Adrenal gland (tissue), 12 donors: Measurements from ENCODE around the gene TRMT10A. TPM values are rescaled to one million over a fixed set of nuclear protein-coding genes. Genes with fewer than 3 reads are reported as not detected.

Experiments
- DNase-seq, 7 donors: peaks; one replicate each; pipeline ENCODE4 v3.0.0-alpha.2; 2019 to 2020
- H3K27ac ChIP-seq, 5 donors: fragments of 200-600 bp; sonication (generic) in 4 of 5; 1 replicate in 3 of 5; 2 replicates in 2 of 5; pipeline versions ENCODE4 v1.5.1 to v1.8.0; 2016 to 2020; ENCODE audit warnings: mild to moderate bottlenecking in 1 of 5
- H3K27me3 ChIP-seq: fragments of 200-600 bp; 2 replicates; pipeline ENCODE4 v1.8.0; 2021
- H3K36me3 ChIP-seq, 2 donors: fragments of 200-600 bp; replicated peaks in 1 of 2; 1 replicate in 1 of 2; 2 replicates in 1 of 2; pipeline versions ENCODE4 v1.5.1 to v1.8.0; 2018 to 2022
- H3K4me1 ChIP-seq, 2 donors: fragments of 200-600 bp; replicated peaks in 1 of 2; 1 replicate in 1 of 2; 2 replicates in 1 of 2; pipeline versions ENCODE4 v1.5.1 to v1.8.0; 2018 to 2021
- H3K4me3 ChIP-seq, 4 donors: fragments of 200-600 bp; sonication (generic) in 3 of 4; one replicate each; pipeline ENCODE4 v1.5.1; 2016 to 2018
- H3K9me3 ChIP-seq, 3 donors: fragments of 200-600 bp; sonication (generic) in 1 of 3; replicated peaks in 1 of 3; 1 replicate in 2 of 3; 2 replicates in 1 of 3; pipeline versions ENCODE4 v1.5.1 to v1.8.0; 2016 to 2021
- POLR2A ChIP-seq, 2 donors: fragments of 450-650 bp; IDR thresholded peaks; one replicate each; pipeline ENCODE4 v1.6.1; 2017; ENCODE audit warnings: antibody characterized with exemption in 2 of 2, mild to moderate bottlenecking in 2 of 2, moderate library complexity in 1 of 2
- WGBS, 4 donors: extraction: QIAGEN DNeasy Blood & Tissue Kit in 2 of 4; methylation state at CpG; one replicate each; pipeline versions ENCODE4 v1.1.5 to v1.1.7; 2013 to 2017; 5-methylcytosine and 5-hydroxymethylcytosine counted together
- intact Hi-C, 2 donors: fragments of 100-400 bp; cut with DNase I; formaldehyde crosslinking; loops; one replicate each; pipeline versions ENCODE4 v1.14.1 to v1.15.0; 2022 to 2023
- polyA plus RNA-seq, 3 donors: library from polyadenylated mRNA; stranded (reverse); fragments of 200-250 nt in 2 of 3; fragments of 350-450 nt in 1 of 3; fragmentation: Illumina TruSeq in 1 of 3; extraction: RNeasy Lipid Tissue Mini Kit (QIAGEN cat#74804) in 1 of 3; gene quantifications; one replicate each; pipeline ENCODE4 v1.2.3, GENCODE V29; 2013 to 2014
- total RNA-seq, 9 donors: library from RNA; depleted of rRNA in 4 of 9; stranded (reverse); fragments of >200 nt in 4 of 9; fragments of 120-200 nt in 1 of 9; fragmentation: NEBNext Ultra II Directional in 1 of 9; extraction: Animal tissue kit (Norgen Biotek cat#: 25700) in 1 of 9; gene quantifications; one replicate each; pipeline versions ENCODE4 v1.1.0 to v1.2.4, GENCODE V29; 2013 to 2023
- TF ChIP-seq, protein P1 (sequence below), 6 experiments: fragments of 450-650 bp in 4 of 6; fragments of 200-600 bp in 2 of 6; sonication (generic) in 1 of 6; IDR thresholded peaks; 1 replicate in 5 of 6; 2 replicates in 1 of 6; pipeline versions ENCODE4 v1.5.1 to v1.8.0; 2016 to 2021; ENCODE audit warnings: antibody characterized with exemption in 6 of 6, mild to moderate bottlenecking in 2 of 6, moderate library complexity in 1 of 6
- donor health status: healthy with polysubstance abuse.
- donor health status: Bipolar disorder and iron deficiency.
- donor health status: DM: yes; HTN: yes; CAD: no.
- donor health status: DM: no; HTN: no; CAD: no.
- donor health status: DM: no; HTN: no; CAD: no.
- donor health status: DM: yes; HTN: yes; CAD: no.

Gene TRMT10A
- total and polyA plus RNA-seq, 12 donors: 2.1 to 20.4 (median 5.3) TPM

DNA sequence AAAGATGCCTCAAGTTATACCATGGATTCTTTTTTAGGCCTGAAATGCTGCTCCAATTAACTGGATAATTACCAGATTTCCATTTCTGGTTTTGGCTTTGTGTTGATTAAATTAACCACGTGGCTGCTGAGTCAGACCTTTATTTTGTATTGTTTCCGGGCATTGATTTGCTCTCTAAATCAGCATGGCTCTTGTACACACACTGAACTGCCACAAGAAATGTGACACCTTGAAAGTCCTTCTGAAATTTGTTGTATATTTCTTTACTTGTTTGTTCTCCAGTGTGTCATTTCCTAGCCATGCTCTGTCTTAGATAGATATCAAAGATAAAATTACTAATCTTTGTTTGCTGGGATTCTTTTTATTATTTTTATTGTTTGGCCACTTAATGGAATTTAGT, 22.5 kb upstream of the TRMT10A start:
- Histone ChIP-seq H3K27me3 (no peaks in the 10 kb centered on the region), H3K4me1 (no peaks in the 10 kb centered on the region), H3K9me3 (no peaks in the 10 kb centered on the region), H3K4me3 (no peak overlapping the region), H3K36me3 (no peaks in the 10 kb centered on the region), H3K27ac (no peak overlapping the region)
- DNase-seq: no peak
- intact Hi-C loops: no loop called here
- WGBS, 4 donors: 53 to 68% (median 58%) methylated on average over 2 of the region's 2 CpGs
- no peak for TF ChIP-seq POLR2A (IDR thresholded peaks at IDR 0.05)
- TF ChIP-seq, protein P1, sequence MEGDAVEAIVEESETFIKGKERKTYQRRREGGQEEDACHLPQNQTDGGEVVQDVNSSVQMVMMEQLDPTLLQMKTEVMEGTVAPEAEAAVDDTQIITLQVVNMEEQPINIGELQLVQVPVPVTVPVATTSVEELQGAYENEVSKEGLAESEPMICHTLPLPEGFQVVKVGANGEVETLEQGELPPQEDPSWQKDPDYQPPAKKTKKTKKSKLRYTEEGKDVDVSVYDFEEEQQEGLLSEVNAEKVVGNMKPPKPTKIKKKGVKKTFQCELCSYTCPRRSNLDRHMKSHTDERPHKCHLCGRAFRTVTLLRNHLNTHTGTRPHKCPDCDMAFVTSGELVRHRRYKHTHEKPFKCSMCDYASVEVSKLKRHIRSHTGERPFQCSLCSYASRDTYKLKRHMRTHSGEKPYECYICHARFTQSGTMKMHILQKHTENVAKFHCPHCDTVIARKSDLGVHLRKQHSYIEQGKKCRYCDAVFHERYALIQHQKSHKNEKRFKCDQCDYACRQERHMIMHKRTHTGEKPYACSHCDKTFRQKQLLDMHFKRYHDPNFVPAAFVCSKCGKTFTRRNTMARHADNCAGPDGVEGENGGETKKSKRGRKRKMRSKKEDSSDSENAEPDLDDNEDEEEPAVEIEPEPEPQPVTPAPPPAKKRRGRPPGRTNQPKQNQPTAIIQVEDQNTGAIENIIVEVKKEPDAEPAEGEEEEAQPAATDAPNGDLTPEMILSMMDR (IDR thresholded peaks at IDR 0.05): no peak

DNA sequence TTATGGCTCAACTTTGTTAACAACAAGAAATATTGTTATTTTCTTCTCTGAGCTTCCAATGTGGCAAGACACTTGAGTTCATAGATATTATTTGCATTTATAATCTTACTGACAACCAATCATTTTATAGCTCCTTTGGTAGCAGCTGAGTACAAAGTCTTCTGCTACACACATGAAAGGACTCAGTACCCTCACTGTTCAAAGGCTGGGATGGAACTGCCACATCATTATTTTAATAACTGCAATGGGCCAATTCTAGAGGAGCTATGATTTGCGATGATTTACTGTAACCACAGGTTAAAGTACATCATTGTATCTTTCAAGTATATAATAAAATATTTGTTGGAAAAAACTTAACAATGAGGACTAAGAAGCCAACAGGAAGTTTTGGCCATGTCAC, 21.7 kb upstream of the TRMT10A start:
- TF ChIP-seq, protein P1 (IDR thresholded peaks at IDR 0.05): no peak
- no peak for TF ChIP-seq POLR2A (IDR thresholded peaks at IDR 0.05)
- intact Hi-C loops: no loop called here
- Histone ChIP-seq H3K27ac (no peak overlapping the region), H3K9me3 (no peaks in the 10 kb centered on the region), H3K4me1 (no peaks in the 10 kb centered on the region), H3K27me3 (no peaks in the 10 kb centered on the region), H3K4me3 (no peak overlapping the region), H3K36me3 (no peaks in the 10 kb centered on the region)
- no peak for DNase-seq
- 90 to 97% (median 95%) methylated on average over 1 of the region's 1 CpG for WGBS, 4 donors

DNA sequence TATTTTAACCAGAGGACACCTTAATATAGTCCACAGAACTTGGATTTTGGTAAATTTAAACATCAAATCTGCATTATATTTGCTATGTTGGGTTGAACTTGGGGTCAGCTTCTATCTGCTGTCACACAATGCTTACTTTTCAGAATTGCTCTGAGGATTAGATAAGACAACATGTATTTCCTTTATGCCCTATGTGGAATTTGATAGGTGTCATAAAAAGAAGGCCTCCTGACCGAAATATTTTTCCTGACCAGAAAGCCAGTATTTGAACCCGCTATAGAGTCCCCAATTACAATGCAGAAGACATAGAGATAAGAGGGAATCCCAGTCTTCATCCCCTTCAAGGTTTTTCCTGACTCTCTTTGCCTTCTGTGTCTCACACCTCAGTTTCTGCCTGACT, 14.9 kb upstream of the TRMT10A start:
- H3K27ac ChIP-seq: no peak overlapping the region
- no peaks in the 10 kb centered on the region for H3K36me3 ChIP-seq
- DNase-seq: no peak
- H3K9me3 ChIP-seq: no peaks in the 10 kb centered on the region
- H3K4me1 ChIP-seq: no peaks in the 10 kb centered on the region
- H3K4me3 ChIP-seq: no peak overlapping the region
- WGBS, 4 donors: 89 to 92% (median 90%) methylated on average over 2 of the region's 2 CpGs
- H3K27me3 ChIP-seq: no peaks in the 10 kb centered on the region
- intact Hi-C loops: no loop called here
- TF ChIP-seq, protein P1 (IDR thresholded peaks at IDR 0.05): no peak
- TF ChIP-seq POLR2A (IDR thresholded peaks at IDR 0.05): no peak

DNA sequence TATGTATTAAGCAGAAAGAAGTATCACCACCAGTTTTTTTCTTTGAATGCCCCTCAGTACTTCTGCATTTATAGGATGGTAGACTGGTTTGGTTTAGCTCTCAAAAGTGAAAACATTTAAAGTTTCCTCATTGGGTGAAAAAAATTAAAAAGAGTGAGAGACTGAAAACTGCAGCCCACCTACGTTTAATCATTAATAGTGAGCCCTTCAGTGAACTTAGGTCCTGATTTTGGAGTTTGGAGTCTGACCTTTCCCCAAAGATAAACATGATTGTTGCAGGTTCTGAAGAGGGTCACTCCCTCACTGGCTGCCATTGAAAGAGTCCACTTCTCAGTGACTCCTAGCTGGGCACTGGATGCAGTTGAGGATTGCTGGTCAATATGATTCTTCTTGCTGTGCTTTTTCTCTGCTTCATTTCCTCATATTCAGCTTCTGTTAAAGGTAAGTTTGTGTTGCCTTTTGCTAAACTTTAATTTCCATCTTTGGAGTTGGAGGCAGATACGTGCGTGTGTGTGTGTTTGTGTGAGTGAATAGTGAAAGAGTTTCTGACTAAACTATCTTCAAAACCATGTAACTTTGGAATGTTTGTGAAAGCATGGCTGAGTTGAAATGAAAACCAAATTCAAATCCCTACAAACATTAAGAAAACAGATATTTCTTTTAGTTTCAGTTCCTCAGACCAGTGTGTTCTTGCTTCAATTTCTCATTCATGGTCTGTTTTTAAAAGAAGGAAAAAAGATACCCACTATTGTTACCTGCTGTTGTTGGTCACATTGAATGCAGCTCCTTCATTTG, 10.9 kb upstream of the TRMT10A start, which contains the start of gene MTTP:
TSS of gene MTTP (plus strand) at position 295 of the 795 bp plus-strand sequence. CDS start at position 381, 86 bp downstream.
- H3K9me3 ChIP-seq: no peaks in the 10 kb centered on the region
- no peak within 1 kb of the TSS for H3K4me3 ChIP-seq
- no peak for TF ChIP-seq POLR2A (IDR thresholded peaks at IDR 0.05)
- TF ChIP-seq, protein P1 (IDR thresholded peaks at IDR 0.05): no peak
- DNase-seq: no peak
- intact Hi-C loops: no loop called here
- H3K27ac ChIP-seq: no peak within 1 kb of the TSS
- no peaks in the 10 kb centered on the region for H3K36me3 ChIP-seq
- 71 to 87% (median 80%) methylated on average over 3 of the region's 3 CpGs for WGBS, 4 donors
- no peaks in the 10 kb centered on the region for H3K4me1 ChIP-seq
- H3K27me3 ChIP-seq: no peaks in the 10 kb centered on the region
